Measurements from ENCODE around the gene CAMSAP3.

CAMSAP3 gene, protein sequence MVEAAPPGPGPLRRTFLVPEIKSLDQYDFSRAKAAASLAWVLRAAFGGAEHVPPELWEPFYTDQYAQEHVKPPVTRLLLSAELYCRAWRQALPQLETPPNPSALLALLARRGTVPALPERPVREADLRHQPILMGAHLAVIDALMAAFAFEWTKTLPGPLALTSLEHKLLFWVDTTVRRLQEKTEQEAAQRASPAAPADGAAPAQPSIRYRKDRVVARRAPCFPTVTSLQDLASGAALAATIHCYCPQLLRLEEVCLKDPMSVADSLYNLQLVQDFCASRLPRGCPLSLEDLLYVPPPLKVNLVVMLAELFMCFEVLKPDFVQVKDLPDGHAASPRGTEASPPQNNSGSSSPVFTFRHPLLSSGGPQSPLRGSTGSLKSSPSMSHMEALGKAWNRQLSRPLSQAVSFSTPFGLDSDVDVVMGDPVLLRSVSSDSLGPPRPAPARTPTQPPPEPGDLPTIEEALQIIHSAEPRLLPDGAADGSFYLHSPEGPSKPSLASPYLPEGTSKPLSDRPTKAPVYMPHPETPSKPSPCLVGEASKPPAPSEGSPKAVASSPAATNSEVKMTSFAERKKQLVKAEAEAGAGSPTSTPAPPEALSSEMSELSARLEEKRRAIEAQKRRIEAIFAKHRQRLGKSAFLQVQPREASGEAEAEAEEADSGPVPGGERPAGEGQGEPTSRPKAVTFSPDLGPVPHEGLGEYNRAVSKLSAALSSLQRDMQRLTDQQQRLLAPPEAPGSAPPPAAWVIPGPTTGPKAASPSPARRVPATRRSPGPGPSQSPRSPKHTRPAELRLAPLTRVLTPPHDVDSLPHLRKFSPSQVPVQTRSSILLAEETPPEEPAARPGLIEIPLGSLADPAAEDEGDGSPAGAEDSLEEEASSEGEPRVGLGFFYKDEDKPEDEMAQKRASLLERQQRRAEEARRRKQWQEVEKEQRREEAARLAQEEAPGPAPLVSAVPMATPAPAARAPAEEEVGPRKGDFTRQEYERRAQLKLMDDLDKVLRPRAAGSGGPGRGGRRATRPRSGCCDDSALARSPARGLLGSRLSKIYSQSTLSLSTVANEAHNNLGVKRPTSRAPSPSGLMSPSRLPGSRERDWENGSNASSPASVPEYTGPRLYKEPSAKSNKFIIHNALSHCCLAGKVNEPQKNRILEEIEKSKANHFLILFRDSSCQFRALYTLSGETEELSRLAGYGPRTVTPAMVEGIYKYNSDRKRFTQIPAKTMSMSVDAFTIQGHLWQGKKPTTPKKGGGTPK

GRCh38 chr19:7595466-7596133, at the start of gene CAMSAP3:
TSS of gene CAMSAP3 (plus strand) at chr19:7595863. CDS start at chr19:7596003, 140 bp downstream.
- DNase-seq: peak; percentile 45

DNA sequence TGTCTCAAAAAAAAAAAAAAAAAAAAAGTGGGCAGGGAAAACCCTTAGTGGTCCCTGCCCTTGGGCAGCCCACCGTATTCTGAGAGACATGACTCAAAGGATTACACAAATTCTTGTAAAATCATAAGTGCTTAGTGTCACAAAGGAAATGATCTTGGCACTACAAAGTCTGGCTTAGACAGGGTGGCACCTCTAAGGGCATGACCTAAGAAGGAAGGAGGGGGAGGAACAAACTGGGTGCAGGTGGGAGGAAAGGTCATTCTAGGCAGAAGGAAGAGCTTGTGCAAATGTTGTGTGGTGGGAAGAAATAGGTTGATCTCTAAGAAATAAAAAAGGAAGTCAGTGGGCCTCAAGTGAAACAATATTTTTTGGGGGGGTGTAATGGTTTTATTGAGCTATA, 49.8 kb upstream of the CAMSAP3 start:
- no peak for DNase-seq

DNA sequence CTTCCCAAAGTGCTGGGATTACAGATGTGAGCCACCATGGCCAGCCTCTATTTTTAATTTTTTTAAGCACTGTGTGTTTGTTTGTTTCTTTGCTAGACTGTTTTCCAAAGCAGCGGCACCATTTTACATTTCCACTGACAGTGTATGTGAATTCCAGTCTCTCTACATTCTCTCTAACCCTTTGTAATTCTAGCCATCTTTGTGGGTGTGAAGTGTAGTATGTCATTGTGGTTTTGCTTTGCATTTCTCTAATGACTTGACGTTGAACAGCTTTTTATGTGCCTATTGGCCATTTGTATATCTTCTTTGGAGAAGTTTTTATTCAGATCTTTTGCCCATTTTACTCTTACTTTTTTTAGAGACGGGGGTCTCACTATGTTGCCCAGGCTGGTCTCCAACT, 48.5 kb upstream of the CAMSAP3 start:
- no peak for DNase-seq

DNA sequence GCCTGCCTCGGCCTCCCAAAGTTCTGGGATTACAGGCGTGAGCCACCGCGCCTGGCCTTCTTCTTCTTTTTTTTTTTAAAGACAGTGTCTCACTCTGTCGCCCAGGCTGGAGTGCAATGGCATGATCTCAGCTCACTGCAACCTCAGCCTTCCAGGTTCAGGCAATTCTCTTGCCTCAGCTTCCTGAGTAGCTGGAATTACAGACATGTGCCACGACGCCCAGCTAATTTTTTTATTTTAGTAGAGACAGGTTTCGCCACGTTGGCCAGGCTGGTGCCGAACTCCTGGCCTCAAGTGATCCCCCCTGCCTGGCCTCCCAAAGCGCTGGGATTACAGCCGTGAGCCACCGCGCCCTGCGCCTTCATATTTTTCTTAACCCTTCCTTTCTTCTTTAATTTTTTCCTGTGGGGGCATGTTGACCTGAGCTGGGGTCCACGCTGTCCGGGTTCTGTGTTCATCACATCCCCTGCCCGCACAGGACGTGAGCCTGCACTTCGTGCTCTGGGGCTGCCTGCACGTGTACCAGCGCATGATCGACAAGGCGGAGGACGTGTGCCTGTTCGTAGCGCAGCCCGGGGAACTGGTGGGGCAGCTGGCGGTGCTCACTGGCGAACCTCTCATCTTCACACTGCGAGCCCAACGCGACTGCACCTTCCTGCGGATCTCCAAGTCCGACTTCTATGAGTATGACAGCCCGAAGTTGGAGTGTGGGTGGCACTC, 46.1 kb upstream of the CAMSAP3 start:
- no peak for DNase-seq

DNA sequence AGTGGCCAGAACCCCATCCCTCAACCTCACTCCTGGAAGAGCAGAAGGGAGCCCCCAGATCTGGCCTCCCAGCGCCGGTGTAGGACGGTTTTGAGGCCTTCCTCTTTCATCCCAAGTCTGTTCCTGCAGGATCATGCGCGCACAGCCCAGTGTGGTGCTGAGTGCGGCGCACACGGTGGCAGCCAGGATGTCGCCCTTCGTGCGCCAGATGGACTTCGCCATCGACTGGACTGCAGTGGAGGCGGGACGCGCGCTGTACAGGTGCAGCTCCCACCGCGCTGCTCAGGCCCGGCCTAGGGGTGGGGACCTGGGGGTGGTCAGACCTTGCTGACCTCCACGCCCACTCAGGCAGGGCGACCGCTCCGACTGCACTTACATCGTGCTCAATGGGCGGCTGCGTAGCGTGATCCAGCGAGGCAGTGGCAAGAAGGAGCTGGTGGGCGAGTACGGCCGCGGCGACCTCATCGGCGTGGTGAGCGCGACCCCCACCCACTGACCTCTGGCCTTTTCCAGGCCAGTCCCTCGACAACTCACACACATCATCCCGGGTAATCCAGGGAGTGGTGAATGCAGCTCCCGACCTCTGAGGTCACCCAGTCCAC, 45.4 kb upstream of the CAMSAP3 start:
- no peak for DNase-seq

DNA sequence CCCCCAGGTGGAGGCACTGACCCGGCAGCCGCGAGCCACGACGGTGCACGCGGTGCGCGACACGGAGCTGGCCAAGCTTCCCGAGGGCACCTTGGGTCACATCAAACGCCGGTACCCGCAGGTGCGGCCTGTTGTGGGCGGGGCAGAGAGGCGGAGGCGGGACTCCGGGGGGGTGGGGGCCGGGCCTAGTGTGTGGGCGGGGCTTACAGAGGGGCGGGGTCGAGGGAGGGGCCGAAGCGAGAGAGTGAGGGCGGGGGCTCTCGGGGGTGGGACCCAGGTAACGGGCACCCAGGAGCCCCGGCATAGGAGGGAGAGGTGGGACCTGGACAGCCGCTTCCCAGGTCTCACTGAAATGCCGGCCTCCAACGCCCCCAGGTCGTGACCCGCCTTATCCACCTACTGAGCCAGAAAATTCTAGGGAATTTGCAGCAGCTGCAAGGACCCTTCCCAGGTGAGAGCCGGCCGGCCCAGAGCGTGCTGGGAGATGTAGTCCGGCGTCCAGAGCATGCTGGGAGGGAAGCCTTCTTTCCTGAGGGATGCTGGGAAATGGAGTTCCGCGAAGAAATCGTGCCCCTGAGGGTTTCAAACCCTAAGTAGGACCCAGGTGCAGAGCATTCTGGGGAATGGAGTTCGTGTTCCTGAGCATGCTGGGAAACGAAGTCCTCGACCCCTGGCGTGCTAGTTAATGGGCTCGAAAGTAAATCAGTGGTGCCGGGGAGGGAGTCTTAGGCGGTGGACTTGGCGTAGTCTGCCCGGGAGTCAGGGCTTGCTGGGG, 44.5 kb upstream of the CAMSAP3 start:
- peak; percentile 46 for DNase-seq

GRCh38 chr19:7552781-7553180, 42.9 kb upstream of the CAMSAP3 start:
- no peak for DNase-seq

GRCh38 chr19:7554565-7554964, 41.1 kb upstream of the CAMSAP3 start:
- DNase-seq: no peak

DNA sequence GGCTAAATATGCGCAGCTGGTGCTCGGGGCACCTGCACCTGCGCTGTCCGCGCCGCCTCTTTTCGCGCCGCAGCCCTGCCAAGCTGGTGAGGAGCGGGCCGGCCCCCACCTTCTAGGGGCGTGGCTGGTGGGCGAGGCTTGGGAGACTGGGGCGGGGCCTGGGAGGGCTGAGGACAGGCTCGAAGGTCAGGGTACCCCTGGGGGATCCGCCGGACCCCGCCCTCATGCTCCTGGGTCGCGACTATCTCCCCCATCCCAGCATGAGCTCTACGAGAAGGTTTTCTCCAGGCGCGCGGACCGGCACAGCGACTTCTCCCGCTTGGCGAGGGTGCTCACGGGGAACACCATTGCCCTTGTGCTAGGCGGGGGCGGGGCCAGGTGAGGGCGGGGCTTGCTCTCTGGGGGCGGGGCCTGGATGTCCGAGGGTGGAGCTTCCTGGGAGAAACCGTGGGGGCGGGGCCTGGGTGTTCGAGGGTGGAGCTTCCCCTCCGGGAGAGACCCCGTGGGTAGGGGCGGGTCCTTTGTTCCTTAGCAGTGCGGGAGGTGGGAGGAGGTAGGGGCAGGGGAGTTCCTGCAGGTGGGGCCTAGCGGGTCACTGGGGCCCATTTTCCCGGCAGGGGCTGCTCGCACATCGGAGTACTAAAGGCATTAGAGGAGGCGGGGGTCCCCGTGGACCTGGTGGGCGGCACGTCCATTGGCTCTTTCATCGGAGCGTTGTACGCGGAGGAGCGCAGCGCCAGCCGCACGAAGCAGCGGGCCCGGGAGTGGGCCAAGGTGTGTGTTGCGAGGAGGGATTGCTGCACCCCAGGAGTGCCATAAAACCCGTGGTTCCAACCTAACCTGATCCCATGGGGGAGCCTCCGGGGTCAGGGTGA, 40.4 kb upstream of the CAMSAP3 start:
- DNase-seq: no peak

GRCh38 chr19:7556696-7557315, 38.9 kb upstream of the CAMSAP3 start:
- DNase-seq: no peak

DNA sequence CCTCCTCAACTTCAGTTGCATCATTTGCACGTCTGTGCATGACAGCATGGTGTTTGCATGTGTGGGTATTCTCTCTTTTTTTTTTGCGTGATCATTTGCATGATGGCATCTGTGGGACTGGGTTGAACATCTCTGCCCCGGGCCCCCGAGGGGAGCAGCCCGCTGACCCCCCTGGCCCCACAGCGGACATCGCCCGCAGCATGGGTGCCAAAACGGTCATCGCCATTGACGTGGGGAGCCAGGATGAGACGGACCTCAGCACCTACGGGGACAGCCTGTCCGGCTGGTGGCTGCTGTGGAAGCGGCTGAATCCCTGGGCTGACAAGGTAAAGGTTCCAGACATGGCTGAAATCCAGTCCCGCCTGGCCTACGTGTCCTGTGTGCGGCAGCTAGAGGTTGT, 37.0 kb upstream of the CAMSAP3 start:
- no peak for DNase-seq

DNA sequence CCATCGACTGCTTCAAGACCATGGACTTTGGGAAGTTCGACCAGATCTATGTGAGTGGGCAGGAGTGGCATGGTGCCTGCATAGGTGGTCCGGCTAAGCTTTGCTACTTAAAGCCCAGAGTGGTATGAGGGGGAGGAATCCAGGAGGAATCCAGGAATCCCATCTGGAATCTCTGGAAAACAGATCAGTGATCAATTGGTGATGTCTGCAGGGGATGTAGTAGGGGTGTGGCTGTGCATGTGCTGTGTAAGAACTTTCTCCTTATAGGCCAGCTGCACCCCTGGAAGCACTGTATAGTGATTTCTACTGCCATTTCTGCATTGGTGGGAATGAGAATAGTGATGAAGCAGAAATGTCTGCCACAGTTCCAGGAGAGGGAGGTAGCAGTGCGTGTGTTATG, 36.6 kb upstream of the CAMSAP3 start:
- DNase-seq: no peak

- DNase-seq: no peak
These were observed 35.4 kb upstream of the CAMSAP3 start for GRCh38 chr19:7560255-7560654.

- DNase-seq: no peak
These were observed 34.3 kb upstream of the CAMSAP3 start for GRCh38 chr19:7561325-7561724.

GRCh38 chr19:7562646-7563393, 32.8 kb upstream of the CAMSAP3 start:
- DNase-seq: no peak

- DNase-seq: no peak
These were observed 30.8 kb upstream of the CAMSAP3 start for GRCh38 chr19:7564866-7565265.

GRCh38 chr19:7565332-7565731, 30.3 kb upstream of the CAMSAP3 start:
- no peak for DNase-seq

GRCh38 chr19:7570761-7571160, 24.9 kb upstream of the CAMSAP3 start:
- DNase-seq: no peak
